GM23338 (cell line): Measurements from ENCODE around the gene DLG5. TPM values are rescaled to one million over a fixed set of nuclear protein-coding genes. Genes with fewer than 3 reads are reported as not detected.
A peak's percentile ranks its signal among the peaks of the same experiment; 100 is the strongest.

Experiments used
- ATAC-seq: fragments of 200-7000 bp; cut with Tn5 transposase; 3 replicates; pipeline ENCODE4 v1.9.1; 2020
- DNase-seq: peaks from one replicate; pipeline ENCODE4 v3.0.0-alpha.2; 2015; ENCODE audit warnings: low spot score
- H2AFZ ChIP-seq: fragments of 200-600 bp; sonication (generic); 2 replicates; pipeline ENCODE4 v1.8.0; 2016; ENCODE audit warnings: antibody characterized with exemption, mild to moderate bottlenecking, moderate library complexity
- H3F3A ChIP-seq: fragments of 200-600 bp; sonication (generic); replicated peaks from 2 replicates; pipeline ENCODE4 v1.8.0; 2017; ENCODE audit warnings: antibody characterized with exemption, mixed run types, low read depth
- H3K27ac ChIP-seq: fragments of 200-600 bp; sonication (generic); 2 replicates; pipeline ENCODE4 v1.6.1; 2016; ENCODE audit warnings: low read depth
- H3K27me3 ChIP-seq: fragments of 200-600 bp; sonication (generic); 2 replicates; pipeline ENCODE4 v1.8.0; 2016; ENCODE audit warnings: mild to moderate bottlenecking, mixed run types, moderate library complexity; ENCODE audit not compliant: insufficient read depth
- H3K36me3 ChIP-seq: fragments of 200-600 bp; sonication (generic); 2 replicates; pipeline ENCODE4 v1.8.0; 2016; ENCODE audit warnings: mild to moderate bottlenecking; ENCODE audit not compliant: insufficient read depth
- H3K4me1 ChIP-seq: fragments of 200-600 bp; sonication (generic); 2 replicates; pipeline ENCODE4 v1.8.0; 2016; ENCODE audit warnings: mild to moderate bottlenecking, moderate library complexity; ENCODE audit not compliant: insufficient read depth
- H3K4me2 ChIP-seq: fragments of 200-600 bp; sonication (generic); 2 replicates; pipeline ENCODE4 v1.7.1; 2017; ENCODE audit warnings: mixed run types
- H3K4me3 ChIP-seq: fragments of 200-600 bp; sonication (generic); 2 replicates; pipeline ENCODE4 v1.6.1; 2016; ENCODE audit warnings: mixed run types
- H3K79me2 ChIP-seq: fragments of 200-600 bp; sonication (generic); replicated peaks from 2 replicates; pipeline ENCODE4 v1.8.0; 2017; ENCODE audit warnings: mild to moderate bottlenecking; ENCODE audit not compliant: insufficient read depth
- H3K9me2 ChIP-seq: fragments of 200-600 bp; sonication (generic); 2 replicates; pipeline ENCODE4 v1.8.0; 2017; ENCODE audit not compliant: insufficient read depth
- H4K20me1 ChIP-seq: fragments of 200-600 bp; sonication (generic); replicated peaks from 2 replicates; pipeline ENCODE4 v1.8.0; 2017; ENCODE audit warnings: mild to moderate bottlenecking; ENCODE audit not compliant: insufficient read depth
- H3K27ac Mint-ChIP-seq: 2 replicates; pipeline ENCODE4 v1.8.0; 2020; ENCODE audit warnings: inconsistent platforms, mild to moderate bottlenecking, moderate library complexity, mixed read lengths
- H3K27me3 Mint-ChIP-seq: 3 replicates; pipeline ENCODE4 v1.8.0; 2022; ENCODE audit warnings: low read depth, mild to moderate bottlenecking, moderate library complexity, mixed read lengths, inconsistent platforms; ENCODE audit not compliant: insufficient read depth, poor library complexity
- H3K36me3 Mint-ChIP-seq: 3 replicates; pipeline ENCODE4 v1.8.0; 2021; ENCODE audit warnings: low read depth, mild to moderate bottlenecking, inconsistent platforms, moderate library complexity, mixed read lengths
- H3K4me1 Mint-ChIP-seq: 3 replicates; pipeline ENCODE4 v1.8.0; 2020; ENCODE audit warnings: mild to moderate bottlenecking, inconsistent platforms, mixed read lengths
- H3K4me3 Mint-ChIP-seq: 3 replicates; pipeline ENCODE4 v1.8.0; 2021; ENCODE audit warnings: moderate library complexity, mild to moderate bottlenecking, inconsistent platforms, mixed read lengths
- H3K9me3 Mint-ChIP-seq: 3 replicates; pipeline ENCODE4 v1.8.0; 2020; ENCODE audit warnings: moderate library complexity, mild to moderate bottlenecking, inconsistent platforms, mixed read lengths
- CREB1 ChIP-seq: fragments of 250-450 bp; sonication (Bioruptor Pico); IDR thresholded peaks from 2 replicates; pipeline ENCODE4 v1.5.0; 2020; ENCODE audit warnings: low read depth, mild to moderate bottlenecking, moderate library complexity
- ETS1 ChIP-seq: IDR thresholded peaks from 2 replicates; pipeline ENCODE4 v1.6.1; 2016; ENCODE audit warnings: antibody characterized with exemption
- EZH2 ChIP-seq: fragments of 200-600 bp; sonication (generic); IDR thresholded peaks from one replicate; pipeline ENCODE4 v1.8.0; 2017; ENCODE audit warnings: antibody characterized with exemption, mild to moderate bottlenecking, low read depth; ENCODE audit not compliant: unreplicated experiment
- EZH2phosphoT487 ChIP-seq: fragments of 200-600 bp; sonication (generic); IDR thresholded peaks from one replicate; pipeline ENCODE4 v1.8.1; 2018; ENCODE audit warnings: antibody characterized with exemption; ENCODE audit not compliant: unreplicated experiment
- JUNB ChIP-seq: IDR thresholded peaks from one replicate; pipeline ENCODE4 v1.6.1; 2016; ENCODE audit warnings: antibody characterized with exemption; ENCODE audit not compliant: unreplicated experiment
- POLR2AphosphoS5 ChIP-seq: IDR thresholded peaks from 2 replicates; pipeline ENCODE4 v1.6.1; 2016; ENCODE audit warnings: antibody characterized with exemption, low read depth
- STAT1 ChIP-seq: IDR thresholded peaks from one replicate; pipeline ENCODE4 v1.6.1; 2016; ENCODE audit warnings: antibody characterized with exemption; ENCODE audit not compliant: unreplicated experiment
- ZNF114 ChIP-seq: fragments of 250-450 bp; sonication (Bioruptor Pico); IDR thresholded peaks from 2 replicates; pipeline ENCODE4 v1.5.0; 2020; ENCODE audit warnings: mild to moderate bottlenecking, moderate library complexity
- polyA plus RNA-seq: library from polyadenylated mRNA; unstranded; fragments of >200 nt; fragmentation: Nextera tagmentation; extraction: Ambion mirVana; gene quantifications from 2 replicates; pipeline ENCODE4 v1.2.1, GENCODE V29; 2016
- total RNA-seq: library from RNA; depleted of rRNA; stranded (reverse); fragments of >200 nt; shearing (Covaris generic); gene quantifications from 2 replicates; pipeline ENCODE4 v1.2.3, GENCODE V29; 2014
- TF ChIP-seq, protein P1 (sequence below), 2 experiments: fragments of 200-600 bp in 1 of 2; sonication (generic) in 1 of 2; conservative IDR thresholded peaks; 2 replicates each; pipeline versions ENCODE4 v1.5.1 to v1.6.1; 2016 to 2017; ENCODE audit warnings: antibody characterized with exemption in 2 of 2, low read depth in 2 of 2, mild to moderate bottlenecking in 2 of 2, moderate library complexity in 1 of 2
- TF ChIP-seq, protein P2 (sequence below): fragments of 250-450 bp; sonication (Bioruptor Pico); IDR thresholded peaks from 2 replicates; pipeline ENCODE4 v1.5.0; 2020; ENCODE audit warnings: mild to moderate bottlenecking, moderate library complexity

Gene DLG5
- total and polyA plus RNA-seq, 2 experiments from 2014 or later: 7.4 to 66.6 TPM

DNA sequence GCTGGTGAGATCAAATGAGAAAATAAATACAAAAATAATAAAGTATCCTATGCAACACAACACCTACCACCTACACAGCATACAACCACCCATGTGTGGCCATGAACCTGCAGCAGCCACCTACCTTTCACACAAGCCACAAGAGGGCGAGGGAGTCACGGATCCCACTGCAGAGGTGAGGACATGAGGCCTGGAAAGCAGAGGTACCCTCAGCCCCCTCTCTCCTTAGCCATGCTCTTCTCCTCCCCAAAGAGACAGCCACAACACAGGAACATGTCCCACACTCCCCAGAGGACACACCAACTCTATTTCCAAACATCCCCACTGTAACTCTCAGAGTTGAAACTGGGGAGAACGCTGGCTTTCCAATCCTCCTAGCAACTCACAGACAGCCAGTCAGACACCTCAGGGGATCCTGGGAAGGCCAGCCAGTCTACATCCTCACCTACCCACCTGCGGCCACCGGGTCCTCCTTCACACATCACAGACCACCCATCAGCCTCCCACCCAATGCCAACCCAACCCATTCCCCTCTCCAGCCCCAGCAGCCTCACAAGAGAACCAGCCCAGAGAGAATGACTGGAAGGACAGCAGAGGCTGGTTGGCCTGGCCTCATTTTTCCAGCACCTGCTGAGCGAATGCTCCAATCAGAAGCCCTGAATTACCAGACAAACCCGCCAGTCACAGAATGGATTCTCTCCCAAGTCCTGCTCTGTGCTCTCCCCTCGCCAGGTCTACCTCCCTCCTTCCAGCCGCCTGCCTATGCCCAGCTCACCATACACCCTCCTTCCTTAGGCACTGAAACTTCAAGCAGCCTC lies 18.4 kb downstream of the DLG5 start:
- Mint-ChIP-seq H3K27ac (peak overlapping the region; percentile 53; the same call in 1 of the 2 replicates), H3K4me3 (no peak overlapping the region), H3K4me1 (peaks cover 37% of the 10 kb centered on the region), H3K36me3 (no peaks in the 10 kb centered on the region), H3K9me3 (no peaks in the 10 kb centered on the region), H3K27me3 (peaks cover 5% of the 10 kb centered on the region)
- TF ChIP-seq POLR2AphosphoS5 (no peak), CREB1 (CRISPR knock-in tag) (no peak)
- TF ChIP-seq, protein P1, sequence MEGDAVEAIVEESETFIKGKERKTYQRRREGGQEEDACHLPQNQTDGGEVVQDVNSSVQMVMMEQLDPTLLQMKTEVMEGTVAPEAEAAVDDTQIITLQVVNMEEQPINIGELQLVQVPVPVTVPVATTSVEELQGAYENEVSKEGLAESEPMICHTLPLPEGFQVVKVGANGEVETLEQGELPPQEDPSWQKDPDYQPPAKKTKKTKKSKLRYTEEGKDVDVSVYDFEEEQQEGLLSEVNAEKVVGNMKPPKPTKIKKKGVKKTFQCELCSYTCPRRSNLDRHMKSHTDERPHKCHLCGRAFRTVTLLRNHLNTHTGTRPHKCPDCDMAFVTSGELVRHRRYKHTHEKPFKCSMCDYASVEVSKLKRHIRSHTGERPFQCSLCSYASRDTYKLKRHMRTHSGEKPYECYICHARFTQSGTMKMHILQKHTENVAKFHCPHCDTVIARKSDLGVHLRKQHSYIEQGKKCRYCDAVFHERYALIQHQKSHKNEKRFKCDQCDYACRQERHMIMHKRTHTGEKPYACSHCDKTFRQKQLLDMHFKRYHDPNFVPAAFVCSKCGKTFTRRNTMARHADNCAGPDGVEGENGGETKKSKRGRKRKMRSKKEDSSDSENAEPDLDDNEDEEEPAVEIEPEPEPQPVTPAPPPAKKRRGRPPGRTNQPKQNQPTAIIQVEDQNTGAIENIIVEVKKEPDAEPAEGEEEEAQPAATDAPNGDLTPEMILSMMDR (conservative IDR thresholded peaks at IDR 0.05; ENCODE audit: low read depth in 2 of 2): peak; percentile 65 to 93
- DNase-seq: peak; percentile 75
- Histone ChIP-seq H3K4me3 (no peak overlapping the region), H3K27ac (peak overlapping the region; percentile 39; the same call in 1 of the 2 replicates), H3K79me2 (peaks cover 100% of the 10 kb centered on the region), H3K27me3 (no peaks in the 10 kb centered on the region), H3K4me2 (no peak overlapping the region), H3F3A (0 out of 2 replicates have a peak, but pooled peaks cover 6% of the 10 kb centered on the region), H3K4me1 (peaks cover 18% of the 10 kb centered on the region), H4K20me1 (peaks cover 27% of the 10 kb centered on the region), H3K36me3 (no peaks in the 10 kb centered on the region), H2AFZ (no peak overlapping the region), H3K9me2 (no peaks in the 10 kb centered on the region)
- peak; percentile 96 for ATAC-seq

- DNase-seq: no peak
- peaks cover 5% of the 10 kb centered on the region for H3K27me3 Mint-ChIP-seq
- no peak overlapping the region for H2AFZ ChIP-seq
- H3K4me2 ChIP-seq: no peak overlapping the region
- H3K27ac ChIP-seq: no peak overlapping the region
- peaks cover 37% of the 10 kb centered on the region for H3K4me1 Mint-ChIP-seq
- peaks cover 98% of the 10 kb centered on the region for H3K79me2 ChIP-seq
- H3F3A ChIP-seq: 0 out of 2 replicates have a peak, but pooled peaks cover 6% of the 10 kb centered on the region
- no peak overlapping the region for H3K4me3 ChIP-seq
- peaks cover 27% of the 10 kb centered on the region for H4K20me1 ChIP-seq
- no peak overlapping the region for H3K4me3 Mint-ChIP-seq
- ATAC-seq: no peak
- H3K36me3 Mint-ChIP-seq: no peaks in the 10 kb centered on the region
- H3K27ac Mint-ChIP-seq: no peak overlapping the region
- no peaks in the 10 kb centered on the region for H3K9me2 ChIP-seq
- no peaks in the 10 kb centered on the region for H3K27me3 ChIP-seq
- H3K36me3 ChIP-seq: no peaks in the 10 kb centered on the region
- no peaks in the 10 kb centered on the region for H3K9me3 Mint-ChIP-seq
- H3K4me1 ChIP-seq: peaks cover 18% of the 10 kb centered on the region
- TF ChIP-seq ZNF114: no peak
- no peak for TF ChIP-seq JUNB
- no peak for TF ChIP-seq ETS1
- no peak for TF ChIP-seq STAT1
- TF ChIP-seq, protein P2, sequence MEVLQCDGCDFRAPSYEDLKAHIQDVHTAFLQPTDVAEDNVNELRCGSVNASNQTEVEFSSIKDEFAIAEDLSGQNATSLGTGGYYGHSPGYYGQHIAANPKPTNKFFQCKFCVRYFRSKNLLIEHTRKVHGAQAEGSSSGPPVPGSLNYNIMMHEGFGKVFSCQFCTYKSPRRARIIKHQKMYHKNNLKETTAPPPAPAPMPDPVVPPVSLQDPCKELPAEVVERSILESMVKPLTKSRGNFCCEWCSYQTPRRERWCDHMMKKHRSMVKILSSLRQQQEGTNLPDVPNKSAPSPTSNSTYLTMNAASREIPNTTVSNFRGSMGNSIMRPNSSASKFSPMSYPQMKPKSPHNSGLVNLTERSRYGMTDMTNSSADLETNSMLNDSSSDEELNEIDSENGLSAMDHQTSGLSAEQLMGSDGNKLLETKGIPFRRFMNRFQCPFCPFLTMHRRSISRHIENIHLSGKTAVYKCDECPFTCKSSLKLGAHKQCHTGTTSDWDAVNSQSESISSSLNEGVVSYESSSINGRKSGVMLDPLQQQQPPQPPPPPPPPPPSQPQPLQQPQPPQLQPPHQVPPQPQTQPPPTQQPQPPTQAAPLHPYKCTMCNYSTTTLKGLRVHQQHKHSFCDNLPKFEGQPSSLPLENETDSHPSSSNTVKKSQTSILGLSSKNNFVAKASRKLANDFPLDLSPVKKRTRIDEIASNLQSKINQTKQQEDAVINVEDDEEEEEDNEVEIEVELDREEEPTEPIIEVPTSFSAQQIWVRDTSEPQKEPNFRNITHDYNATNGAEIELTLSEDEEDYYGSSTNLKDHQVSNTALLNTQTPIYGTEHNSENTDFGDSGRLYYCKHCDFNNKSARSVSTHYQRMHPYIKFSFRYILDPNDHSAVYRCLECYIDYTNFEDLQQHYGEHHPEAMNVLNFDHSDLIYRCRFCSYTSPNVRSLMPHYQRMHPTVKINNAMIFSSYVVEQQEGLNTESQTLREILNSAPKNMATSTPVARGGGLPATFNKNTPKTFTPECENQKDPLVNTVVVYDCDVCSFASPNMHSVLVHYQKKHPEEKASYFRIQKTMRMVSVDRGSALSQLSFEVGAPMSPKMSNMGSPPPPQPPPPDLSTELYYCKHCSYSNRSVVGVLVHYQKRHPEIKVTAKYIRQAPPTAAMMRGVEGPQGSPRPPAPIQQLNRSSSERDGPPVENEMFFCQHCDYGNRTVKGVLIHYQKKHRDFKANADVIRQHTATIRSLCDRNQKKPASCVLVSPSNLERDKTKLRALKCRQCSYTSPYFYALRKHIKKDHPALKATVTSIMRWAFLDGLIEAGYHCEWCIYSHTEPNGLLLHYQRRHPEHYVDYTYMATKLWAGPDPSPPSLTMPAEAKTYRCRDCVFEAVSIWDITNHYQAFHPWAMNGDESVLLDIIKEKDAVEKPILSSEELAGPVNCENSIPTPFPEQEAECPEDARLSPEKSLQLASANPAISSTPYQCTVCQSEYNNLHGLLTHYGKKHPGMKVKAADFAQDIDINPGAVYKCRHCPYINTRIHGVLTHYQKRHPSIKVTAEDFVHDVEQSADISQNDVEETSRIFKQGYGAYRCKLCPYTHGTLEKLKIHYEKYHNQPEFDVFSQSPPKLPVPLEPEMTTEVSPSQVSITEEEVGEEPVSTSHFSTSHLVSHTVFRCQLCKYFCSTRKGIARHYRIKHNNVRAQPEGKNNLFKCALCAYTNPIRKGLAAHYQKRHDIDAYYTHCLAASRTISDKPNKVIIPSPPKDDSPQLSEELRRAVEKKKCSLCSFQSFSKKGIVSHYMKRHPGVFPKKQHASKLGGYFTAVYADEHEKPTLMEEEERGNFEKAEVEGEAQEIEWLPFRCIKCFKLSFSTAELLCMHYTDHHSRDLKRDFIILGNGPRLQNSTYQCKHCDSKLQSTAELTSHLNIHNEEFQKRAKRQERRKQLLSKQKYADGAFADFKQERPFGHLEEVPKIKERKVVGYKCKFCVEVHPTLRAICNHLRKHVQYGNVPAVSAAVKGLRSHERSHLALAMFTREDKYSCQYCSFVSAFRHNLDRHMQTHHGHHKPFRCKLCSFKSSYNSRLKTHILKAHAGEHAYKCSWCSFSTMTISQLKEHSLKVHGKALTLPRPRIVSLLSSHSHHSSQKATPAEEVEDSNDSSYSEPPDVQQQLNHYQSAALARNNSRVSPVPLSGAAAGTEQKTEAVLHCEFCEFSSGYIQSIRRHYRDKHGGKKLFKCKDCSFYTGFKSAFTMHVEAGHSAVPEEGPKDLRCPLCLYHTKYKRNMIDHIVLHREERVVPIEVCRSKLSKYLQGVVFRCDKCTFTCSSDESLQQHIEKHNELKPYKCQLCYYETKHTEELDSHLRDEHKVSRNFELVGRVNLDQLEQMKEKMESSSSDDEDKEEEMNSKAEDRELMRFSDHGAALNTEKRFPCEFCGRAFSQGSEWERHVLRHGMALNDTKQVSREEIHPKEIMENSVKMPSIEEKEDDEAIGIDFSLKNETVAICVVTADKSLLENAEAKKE (CRISPR knock-in tag): no peak
- no peak for TF ChIP-seq EZH2
- TF ChIP-seq EZH2phosphoT487: no peak
- TF ChIP-seq POLR2AphosphoS5: no peak
These were observed 19.1 kb downstream of the DLG5 start for GRCh38 chr10:77907462-77907861.
